ENCODE results near the gene DYNC2LI1. TPM values are rescaled to one million over a fixed set of nuclear protein-coding genes. Genes with fewer than 3 reads are reported as not detected.

Gene DYNC2LI1
- total and polyA plus RNA-seq, 2 of the 8 experiments (the other 6 are each of a cell fraction or from before 2014, with no cell fraction given): 3.9 to 7.6 TPM

GRCh38 chr2:43822839-43823238 lies 49.0 kb downstream of the DYNC2LI1 start:
- no peaks in the 10 kb centered on the region for H3K36me3 ChIP-seq (ENCODE audit: control insufficient read depth in 2 of 4, insufficient read depth in 4 of 4, low read length in 3 of 4)
- H3K23ac ChIP-seq (ENCODE audit: insufficient read length): no peak overlapping the region
- no peaks in the 10 kb centered on the region for H3K27me3 ChIP-seq (replicated peaks in 1 of 4; ENCODE audit: control insufficient read depth in 3 of 4, extremely low read depth in 1 of 4, insufficient read depth in 3 of 4, low read length in 3 of 4)
- H3K14ac ChIP-seq (ENCODE audit: insufficient read length): no peak overlapping the region
- H3K79me2 ChIP-seq (ENCODE audit: control insufficient read depth in 1 of 2, insufficient read depth in 2 of 2, low read length in 2 of 2): no peaks in the 10 kb centered on the region
- H2BK15ac ChIP-seq (ENCODE audit: low read length): no peak overlapping the region
- no peaks in the 10 kb centered on the region for H3K9me3 ChIP-seq (ENCODE audit: insufficient read depth in 2 of 2, low read depth in 1 of 2, low read length in 1 of 2)
- H4K5ac ChIP-seq (ENCODE audit: insufficient read length, low read depth, low read length): no peak overlapping the region
- peak in 1 of 2 experiments; percentile 34 for DNase-seq (ENCODE audit: low read depth in 1 of 2, low spot score in 2 of 2)
- H3K56ac ChIP-seq (replicated peaks; ENCODE audit: insufficient read length, low read depth, low read length): no peak overlapping the region
- no peak overlapping the region for H2BK12ac ChIP-seq (ENCODE audit: low read depth, low read length)
- H3K18ac ChIP-seq (ENCODE audit: extremely low read depth, low read length): no peak overlapping the region
- H2AK5ac ChIP-seq (ENCODE audit: low read depth, low read length): no peak overlapping the region
- ChIA-PET CTCF (ENCODE audit: partially characterized antibody) (interaction anchor here (0.8 to 2.8 kb wide), 4 partner anchors 21 to 226 kb away, joined by 3 to 6 read pairs (median 6); no protein-coding TSS in a partner anchor), POLR2A (ENCODE audit: partially characterized antibody) (interaction anchor here (0.9 kb wide), 1 partner anchor 233 kb away, joined by 3 read pairs; no protein-coding TSS in a partner anchor)
- no peaks in the 10 kb centered on the region for H3K79me1 ChIP-seq (ENCODE audit: low read depth, low read length)
- no peak overlapping the region for H3K4me3 ChIP-seq (ENCODE audit: extremely low read depth in 1 of 4, insufficient read depth in 2 of 4, low read depth in 3 of 4, low read length in 4 of 4)
- 89% methylated on average over 7 of the region's 7 CpGs; no CpG with 5 or more reads in 1 of the 2 experiments for WGBS, 2 experiments (ENCODE audit: extremely low coverage in 1 of 2, insufficient coverage in 1 of 2, insufficient read length in 1 of 2, insufficient replicate concordance in 2 of 2, low coverage in 1 of 2, low lambda C conversion rate in 2 of 2, missing lambda C conversion rate in 1 of 2)
- H2BK5ac ChIP-seq (ENCODE audit: low read depth, low read length): no peak overlapping the region
- no peak overlapping the region for H3K27ac ChIP-seq (ENCODE audit: low read depth, low read length)
- H3K4me2 ChIP-seq (ENCODE audit: insufficient read depth in 1 of 2, low read depth in 2 of 2, low read length in 2 of 2): no peak overlapping the region
- H3K23me2 ChIP-seq (ENCODE audit: low read depth, low read length): no peaks in the 10 kb centered on the region
- H3K9ac ChIP-seq (replicated peaks in 1 of 4; ENCODE audit: extremely low read depth in 1 of 4, low read depth in 3 of 4, low read length in 3 of 4): no peak overlapping the region
- H2BK120ac ChIP-seq (replicated peaks; ENCODE audit: low read depth, low read length): no peak overlapping the region
- TF ChIP-seq ASH2L (IDR thresholded peaks at IDR 0.05; ENCODE audit: low read length) (no peak), SAP30 (IDR thresholded peaks at IDR 0.05; ENCODE audit: insufficient read depth, insufficient replicate concordance, low read length) (no peak), USF2 (IDR thresholded peaks at IDR 0.05; ENCODE audit: low read length) (no peak)
- no peak overlapping the region for H2BK20ac ChIP-seq (ENCODE audit: low read length)
- H4K20me1 ChIP-seq (replicated peaks in 1 of 2; ENCODE audit: control insufficient read depth in 1 of 2, insufficient read depth in 2 of 2, low read length in 2 of 2): no peaks in the 10 kb centered on the region
- H4K8ac ChIP-seq (ENCODE audit: extremely low read depth, insufficient read depth, low read length): no peak overlapping the region
- H4K91ac ChIP-seq (replicated peaks; ENCODE audit: insufficient read length, low read length): no peak overlapping the region
- H2AFZ ChIP-seq (ENCODE audit: low read length): no peak overlapping the region
- H3K4ac ChIP-seq (replicated peaks; ENCODE audit: insufficient read length, low read depth, low read length): no peak overlapping the region
- peaks cover 0 to 3% (median 1%) of the 10 kb centered on the region in 4 experiments; a peak in 2 of 7 replicates for H3K4me1 ChIP-seq (replicated peaks in 1 of 4; ENCODE audit: control insufficient read depth in 3 of 4, insufficient read depth in 4 of 4, low read length in 3 of 4)
- no peak for FAIRE-seq
